SK-N-MC (cell line): ENCODE data around the gene SEPSECS.

Experiments used
- EZH2 ChIP-seq: fragments of 200-600 bp; sonication (generic); IDR thresholded peaks from one replicate; pipeline ENCODE4 v1.6.1; 2017; ENCODE audit warnings: antibody characterized with exemption
- FOXP2 ChIP-seq: optimal IDR thresholded peaks from 2 replicates; pipeline ENCODE3; 2011; ENCODE audit warnings: mild to moderate bottlenecking, moderate library complexity; ENCODE audit not compliant: insufficient read depth; ENCODE audit errors: extremely low read length, control extremely low read depth
- POLR2AphosphoS5 ChIP-seq: IDR thresholded peaks from 2 replicates; pipeline ENCODE4 v1.6.1; 2012; ENCODE audit warnings: mild to moderate bottlenecking, low read depth, low read length, borderline replicate concordance

- TF ChIP-seq POLR2AphosphoS5 (no peak), EZH2 (no peak), FOXP2 (no peak)
These were observed 30.3 kb downstream of the SEPSECS start for GRCh38 chr4:25129917-25130316.
